ENCODE measurements around the gene SEC14L2. TPM values are rescaled to one million over a fixed set of nuclear protein-coding genes. Genes with fewer than 3 reads are reported as not detected.

SEC14L2 gene
- total and polyA plus RNA-seq, 10 of the 15 experiments (the other 5 are each of a cell fraction or from before 2014, with no cell fraction given): 0.08 to 4.0 (median 0.48) TPM

- BruUV-seq (replicated peaks): no TSS peak
- DNase-seq (ENCODE audit: low read depth, low spot score): no peak
- peak overlapping the region; percentile 54 for H3K4me3 ChIP-seq
- in situ Hi-C loops (cut with MboI): loop anchor here (5.0 kb wide), 2 partner anchors 90 to 285 kb away; no protein-coding TSS in a partner anchor
- SMC1A ChIA-PET (ENCODE audit: uncharacterized antibody, unreplicated experiment): interaction anchor here (1.0 to 14.7 kb wide), 14 partner anchors 13 to 362 kb away, joined by 3 to 201 read pairs (median 4); partner anchors contain the start of genes CASTOR1 and MTFP1
- H3K4me2 ChIP-seq (ENCODE audit: control insufficient read depth, insufficient read depth): peak overlapping the region; percentile 83
- peak overlapping the region; percentile 61 for H3K27ac ChIP-seq (ENCODE audit: control insufficient read depth, insufficient read depth)
- intact Hi-C loops (cut with micrococcal nuclease; ENCODE audit: unreplicated experiment): no loop called here
- CTCF ChIA-PET: interaction anchor here (0.5 to 14.9 kb wide), 21 partner anchors 10 to 362 kb away, joined by 3 to 436 read pairs (median 4); partner anchors contain the start of genes CASTOR1 and MTFP1
- peaks cover 2 to 5% of the 10 kb centered on the region in 2 experiments; a peak in 3 of 4 replicates for H3K27me3 ChIP-seq (replicated peaks in 1 of 2; ENCODE audit: control insufficient read depth in 2 of 2, insufficient read depth in 2 of 2, low read length in 1 of 2)
- 38% methylated on average over 9 of the region's 9 CpGs for WGBS (ENCODE audit: insufficient coverage, insufficient replicate concordance, low lambda C conversion rate, missing lambda C conversion rate)
- H3K79me2 ChIP-seq (ENCODE audit: control insufficient read depth, insufficient read depth, low read length): no peaks in the 10 kb centered on the region
- H2AFZ ChIP-seq (ENCODE audit: control insufficient read depth, low read depth, low read length): peak overlapping the region; percentile 88
- POLR2A ChIA-PET: interaction anchor here (0.6 to 5.1 kb wide), 7 partner anchors 13 to 281 kb away, joined by 3 to 60 read pairs (median 5); partner anchors contain the start of genes CASTOR1 and MTFP1
- ATAC-seq: peak; percentile 69
- no peaks in the 10 kb centered on the region for H4K20me1 ChIP-seq (ENCODE audit: control insufficient read depth, insufficient read depth)
- H3K36me3 ChIP-seq (ENCODE audit: control insufficient read depth in 2 of 2, insufficient read depth in 2 of 2, low read length in 1 of 2): no peaks in the 10 kb centered on the region
- FAIRE-seq: peak; percentile 23
- RAD21 ChIA-PET (ENCODE audit: unreplicated experiment): interaction anchor here (1.0 to 13.8 kb wide), 11 partner anchors 10 to 242 kb away, joined by 3 to 277 read pairs (median 6); partner anchors contain the start of genes CASTOR1, MTFP1, SLC35E4 and TBC1D10A
- H3K9me3 ChIP-seq (replicated peaks; ENCODE audit: control insufficient read depth, insufficient read depth, low read length): peaks cover 2% of the 10 kb centered on the region; the same call in 2 of the 3 replicates
- peak overlapping the region; percentile 8; the same call in 1 of the 2 replicates for H3K9ac ChIP-seq (ENCODE audit: control insufficient read depth, insufficient read depth, low read length)
- peaks cover 26% of the 10 kb centered on the region for H3K4me1 ChIP-seq (ENCODE audit: control insufficient read depth, insufficient read depth, low read length)
- TF ChIP-seq SIX5 (IDR thresholded peaks at IDR 0.05; ENCODE audit: low read depth, low read length, severe bottlenecking) (no peak), IKZF2 (IDR thresholded peaks at IDR 0.05) (peak in 1 of 2 experiments; percentile 28; a peak in 2 of 4 replicates), ZZZ3 (IDR thresholded peaks at IDR 0.05; ENCODE audit: control insufficient read depth, insufficient read length, low read depth) (no peak), RUNX3 (IDR thresholded peaks at IDR 0.05; ENCODE audit: low read length) (no peak), ZNF24 (IDR thresholded peaks at IDR 0.05) (no peak), RB1 (IDR thresholded peaks at IDR 0.05; ENCODE audit: borderline replicate concordance) (no peak), YY1 (IDR thresholded peaks at IDR 0.05; ENCODE audit: low read depth, low read length) (no peak), RELB (IDR thresholded peaks at IDR 0.05; ENCODE audit: low read depth) (peak; percentile 33; the same call in 1 of the 2 replicates), PAX5 (IDR thresholded peaks at IDR 0.05; ENCODE audit: borderline replicate concordance, low read depth, low read length) (peak; percentile 76), NRF1 (conservative IDR thresholded peaks at IDR 0.05; ENCODE audit: low read depth, low read length) (no peak), PBX3 (IDR thresholded peaks at IDR 0.05; ENCODE audit: insufficient replicate concordance, low read depth, low read length) (no peak), IKZF1 (conservative IDR thresholded peaks at IDR 0.05) (0 out of 2 replicates have a peak, but pooled peaks have one; percentile 43), MTA2 (IDR thresholded peaks at IDR 0.05; ENCODE audit: low read depth) (no peak), TCF12 (IDR thresholded peaks at IDR 0.05; ENCODE audit: low read depth, low read length) (peak; percentile 25; the same call in 1 of the 2 replicates), MYC (IDR thresholded peaks at IDR 0.05; ENCODE audit: insufficient read depth, insufficient read length, insufficient replicate concordance, low read length, severe bottlenecking) (no peak), POLR2AphosphoS5 (IDR thresholded peaks at IDR 0.05; ENCODE audit: low read length) (0 out of 2 replicates have a peak, but pooled peaks have one; percentile 27), TCF7 (IDR thresholded peaks at IDR 0.05; ENCODE audit: borderline replicate concordance) (no peak), NFYA (IDR thresholded peaks at IDR 0.05; ENCODE audit: borderline replicate concordance, low read depth, low read length) (no peak), CBX3 (IDR thresholded peaks at IDR 0.05; ENCODE audit: borderline replicate concordance, low read depth) (no peak)
- TF ChIP-seq, protein P1, sequence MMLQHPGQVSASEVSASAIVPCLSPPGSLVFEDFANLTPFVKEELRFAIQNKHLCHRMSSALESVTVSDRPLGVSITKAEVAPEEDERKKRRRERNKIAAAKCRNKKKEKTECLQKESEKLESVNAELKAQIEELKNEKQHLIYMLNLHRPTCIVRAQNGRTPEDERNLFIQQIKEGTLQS (IDR thresholded peaks at IDR 0.05; ENCODE audit: borderline replicate concordance, extremely low read depth, low read depth, low read length): no peak
Measured at GRCh38 chr22:30392661-30393321, 4.0 kb upstream of the SEC14L2 start.

Data from GM12878 (cell line).